ENCODE measurements around the gene GRID2.

The GRID2 gene

GRCh38 chr4:93373893-93374860 is 1070.4 kb downstream of the GRID2 start:
- no peak overlapping the region for H3K27ac ChIP-seq (ENCODE audit: low read depth, low read length)
- no peaks in the 10 kb centered on the region for H3K9me3 ChIP-seq (ENCODE audit: control insufficient read depth, insufficient read depth, low read depth, low read length)
- no peak overlapping the region for H3K4me3 ChIP-seq (ENCODE audit: low read depth, low read length)
- no peaks in the 10 kb centered on the region for H3K4me1 ChIP-seq (ENCODE audit: control insufficient read depth, insufficient read depth, low read length)
- H3K9ac ChIP-seq (ENCODE audit: low read length): no peak overlapping the region
- no peaks in the 10 kb centered on the region for H3K27me3 ChIP-seq (ENCODE audit: control insufficient read depth, insufficient read depth, low read length)
- no peaks in the 10 kb centered on the region for H3K36me3 ChIP-seq (ENCODE audit: control insufficient read depth, insufficient read depth, low read length)

GRCh38 chr4:93384241-93384640 is 1080.5 kb downstream of the GRID2 start:
- Histone ChIP-seq H3K4me1 (ENCODE audit: control insufficient read depth, insufficient read depth, low read length) (no peaks in the 10 kb centered on the region), H3K27ac (ENCODE audit: low read depth, low read length) (no peak overlapping the region), H3K4me3 (ENCODE audit: low read depth, low read length) (no peak overlapping the region), H3K9me3 (ENCODE audit: control insufficient read depth, insufficient read depth, low read depth, low read length) (no peaks in the 10 kb centered on the region), H3K9ac (ENCODE audit: low read length) (no peak overlapping the region), H3K36me3 (ENCODE audit: control insufficient read depth, insufficient read depth, low read length) (no peaks in the 10 kb centered on the region), H3K27me3 (ENCODE audit: control insufficient read depth, insufficient read depth, low read length) (no peaks in the 10 kb centered on the region)

GRCh38 chr4:93384887-93385286 is 1081.1 kb downstream of the GRID2 start:
- no peak overlapping the region for H3K4me3 ChIP-seq (ENCODE audit: low read depth, low read length)
- no peak overlapping the region for H3K9ac ChIP-seq (ENCODE audit: low read length)

GRCh38 chr4:93394545-93395081 is 1090.8 kb downstream of the GRID2 start:
- no peak overlapping the region for H3K27ac ChIP-seq (ENCODE audit: low read depth, low read length)
- H3K27me3 ChIP-seq (ENCODE audit: control insufficient read depth, insufficient read depth, low read length): no peaks in the 10 kb centered on the region
- H3K4me1 ChIP-seq (ENCODE audit: control insufficient read depth, insufficient read depth, low read length): no peaks in the 10 kb centered on the region
- H3K36me3 ChIP-seq (ENCODE audit: control insufficient read depth, insufficient read depth, low read length): no peaks in the 10 kb centered on the region
- H3K9ac ChIP-seq (ENCODE audit: low read length): no peak overlapping the region
- H3K9me3 ChIP-seq (ENCODE audit: control insufficient read depth, insufficient read depth, low read depth, low read length): no peaks in the 10 kb centered on the region
- no peak overlapping the region for H3K4me3 ChIP-seq (ENCODE audit: low read depth, low read length)

More at GRCh38 chr4:93384887-93385286, 1081.1 kb downstream of the GRID2 start:
- H3K36me3 ChIP-seq (ENCODE audit: control insufficient read depth, insufficient read depth, low read length): no peaks in the 10 kb centered on the region
- no peaks in the 10 kb centered on the region for H3K27me3 ChIP-seq (ENCODE audit: control insufficient read depth, insufficient read depth, low read length)
- no peaks in the 10 kb centered on the region for H3K4me1 ChIP-seq (ENCODE audit: control insufficient read depth, insufficient read depth, low read length)
- no peaks in the 10 kb centered on the region for H3K9me3 ChIP-seq (ENCODE audit: control insufficient read depth, insufficient read depth, low read depth, low read length)
- no peak overlapping the region for H3K27ac ChIP-seq (ENCODE audit: low read depth, low read length)

GRCh38 chr4:93396272-93396671 is 1092.5 kb downstream of the GRID2 start:
- Histone ChIP-seq H3K4me1 (ENCODE audit: control insufficient read depth, insufficient read depth, low read length) (no peaks in the 10 kb centered on the region), H3K4me3 (ENCODE audit: low read depth, low read length) (no peak overlapping the region), H3K36me3 (ENCODE audit: control insufficient read depth, insufficient read depth, low read length) (no peaks in the 10 kb centered on the region), H3K27me3 (ENCODE audit: control insufficient read depth, insufficient read depth, low read length) (no peaks in the 10 kb centered on the region), H3K9ac (ENCODE audit: low read length) (no peak overlapping the region), H3K9me3 (ENCODE audit: control insufficient read depth, insufficient read depth, low read depth, low read length) (no peaks in the 10 kb centered on the region), H3K27ac (ENCODE audit: low read depth, low read length) (no peak overlapping the region)

GRCh38 chr4:93403571-93403970 is 1099.8 kb downstream of the GRID2 start:
- no peaks in the 10 kb centered on the region for H3K36me3 ChIP-seq (ENCODE audit: control insufficient read depth, insufficient read depth, low read length)
- H3K9me3 ChIP-seq (ENCODE audit: control insufficient read depth, insufficient read depth, low read depth, low read length): no peaks in the 10 kb centered on the region
- H3K4me1 ChIP-seq (ENCODE audit: control insufficient read depth, insufficient read depth, low read length): peaks cover 19% of the 10 kb centered on the region
- no peak overlapping the region for H3K4me3 ChIP-seq (ENCODE audit: low read depth, low read length)
- peaks cover 9% of the 10 kb centered on the region; the same call in 1 of the 2 replicates for H3K27me3 ChIP-seq (ENCODE audit: control insufficient read depth, insufficient read depth, low read length)
- no peak overlapping the region for H3K9ac ChIP-seq (ENCODE audit: low read length)
- H3K27ac ChIP-seq (ENCODE audit: low read depth, low read length): no peak overlapping the region

- Histone ChIP-seq H3K4me3 (ENCODE audit: low read depth, low read length) (peak overlapping the region; percentile 40), H3K27ac (ENCODE audit: low read depth, low read length) (no peak overlapping the region), H3K36me3 (ENCODE audit: control insufficient read depth, insufficient read depth, low read length) (no peaks in the 10 kb centered on the region), H3K4me1 (ENCODE audit: control insufficient read depth, insufficient read depth, low read length) (peaks cover 28% of the 10 kb centered on the region), H3K9ac (ENCODE audit: low read length) (no peak overlapping the region), H3K9me3 (ENCODE audit: control insufficient read depth, insufficient read depth, low read depth, low read length) (no peaks in the 10 kb centered on the region), H3K27me3 (ENCODE audit: control insufficient read depth, insufficient read depth, low read length) (peaks cover 20% of the 10 kb centered on the region)
These were observed 1103.9 kb downstream of the GRID2 start for GRCh38 chr4:93407493-93408275.

GRCh38 chr4:93409035-93409434 is 1105.3 kb downstream of the GRID2 start:
- peak overlapping the region; percentile 23; the same call in 1 of the 2 replicates for H3K4me3 ChIP-seq (ENCODE audit: low read depth, low read length)
- H3K27me3 ChIP-seq (ENCODE audit: control insufficient read depth, insufficient read depth, low read length): peaks cover 20% of the 10 kb centered on the region
- H3K27ac ChIP-seq (ENCODE audit: low read depth, low read length): no peak overlapping the region
- H3K9ac ChIP-seq (ENCODE audit: low read length): no peak overlapping the region
- peaks cover 28% of the 10 kb centered on the region for H3K4me1 ChIP-seq (ENCODE audit: control insufficient read depth, insufficient read depth, low read length)
- no peaks in the 10 kb centered on the region for H3K9me3 ChIP-seq (ENCODE audit: control insufficient read depth, insufficient read depth, low read depth, low read length)
- H3K36me3 ChIP-seq (ENCODE audit: control insufficient read depth, insufficient read depth, low read length): no peaks in the 10 kb centered on the region

GRCh38 chr4:93414041-93414550 is 1110.3 kb downstream of the GRID2 start:
- Histone ChIP-seq H3K36me3 (ENCODE audit: control insufficient read depth, insufficient read depth, low read length) (no peaks in the 10 kb centered on the region), H3K9ac (ENCODE audit: low read length) (no peak overlapping the region), H3K27me3 (ENCODE audit: control insufficient read depth, insufficient read depth, low read length) (peaks cover 11% of the 10 kb centered on the region), H3K4me3 (ENCODE audit: low read depth, low read length) (no peak overlapping the region), H3K4me1 (ENCODE audit: control insufficient read depth, insufficient read depth, low read length) (peaks cover 6% of the 10 kb centered on the region), H3K27ac (ENCODE audit: low read depth, low read length) (no peak overlapping the region), H3K9me3 (ENCODE audit: control insufficient read depth, insufficient read depth, low read depth, low read length) (no peaks in the 10 kb centered on the region)

GRCh38 chr4:93416344-93417128 is 1112.8 kb downstream of the GRID2 start:
- H3K9ac ChIP-seq (ENCODE audit: low read length): no peak overlapping the region
- H3K27ac ChIP-seq (ENCODE audit: low read depth, low read length): no peak overlapping the region
- no peaks in the 10 kb centered on the region for H3K36me3 ChIP-seq (ENCODE audit: control insufficient read depth, insufficient read depth, low read length)
- H3K4me1 ChIP-seq (ENCODE audit: control insufficient read depth, insufficient read depth, low read length): no peaks in the 10 kb centered on the region; the same call in 1 of the 2 replicates
- no peak overlapping the region for H3K4me3 ChIP-seq (ENCODE audit: low read depth, low read length)
- no peaks in the 10 kb centered on the region for H3K9me3 ChIP-seq (ENCODE audit: control insufficient read depth, insufficient read depth, low read depth, low read length)
- no peaks in the 10 kb centered on the region for H3K27me3 ChIP-seq (ENCODE audit: control insufficient read depth, insufficient read depth, low read length)
